A549 (cell line): Measurements from ENCODE around the gene SLC16A7. TPM values are rescaled to one million over a fixed set of nuclear protein-coding genes. Genes with fewer than 3 reads are reported as not detected.

Experiments used
- ATAC-seq, 2 experiments: fragments of 200-7000 bp in 1 of 2; fragments of >200 bp in 1 of 2; cut with Nextera tagmentation in 1 of 2; cut with Tn5 transposase in 1 of 2; 3 replicates each; pipeline versions ENCODE4 v1.8.0 to v1.9.1; 2018 to 2020; ENCODE audit warnings: mild to moderate bottlenecking in 1 of 2, moderate library complexity in 1 of 2
- CTCF ChIA-PET: fragments of 300-600 bp; sonication (Branson Sonifier 250); formaldehyde crosslinking; extraction: SDS; loops from one replicate; lab custom pipeline; 2021; ENCODE audit warnings: antibody characterized with exemption, inconsistent platforms; lab: Yijun Ruan, JAX
- POLR2A ChIA-PET: fragments of 350-600 bp; formaldehyde crosslinking; extraction: SDS; loops from one replicate; lab custom pipeline; 2021; ENCODE audit warnings: antibody characterized with exemption, inconsistent platforms; lab: Yijun Ruan, JAX
- DNase-seq, 2 experiments: peaks; one replicate each; pipeline versions ENCODE4 v3.0.0 to v3.0.0-alpha.2; 2011 to 2016; ENCODE audit warnings: low read depth in 1 of 2, low spot score in 1 of 2
- FAIRE-seq: peaks from 2 replicates; lab custom pipeline; 2011; peaks lifted over from hg19 to GRCh38; lab: Jason Lieb, UNC
- H3K27ac ChIP-seq, 2 experiments: fragments of >200 bp; sonication (Bioruptor Twin); formaldehyde crosslinking; 3 replicates each; pipeline ENCODE4 v1.5.1; 2016 to 2017
- H3K4me1 ChIP-seq: fragments of >200 bp; sonication (Bioruptor Twin); formaldehyde crosslinking; 3 replicates; pipeline ENCODE4 v1.6.1; 2016
- H3K4me2 ChIP-seq: fragments of >200 bp; sonication (Bioruptor Twin); formaldehyde crosslinking; 3 replicates; pipeline ENCODE4 v1.6.1; 2016
- H3K4me3 ChIP-seq: fragments of >200 bp; sonication (Bioruptor Twin); formaldehyde crosslinking; 3 replicates; pipeline ENCODE4 v1.5.1; 2016
- H3K9me3 ChIP-seq: fragments of >200 bp; sonication (Bioruptor Twin); formaldehyde crosslinking; 3 replicates; pipeline ENCODE4 v1.6.1; 2016
- BHLHE40 ChIP-seq: IDR thresholded peaks from 2 replicates; pipeline ENCODE4 v1.6.1; 2012; ENCODE audit warnings: low read depth, low read length, inconsistent platforms
- CBX2 ChIP-seq: fragments of 200-600 bp; sonication (generic); IDR thresholded peaks from 2 replicates; pipeline ENCODE4 v1.6.1; 2016; ENCODE audit warnings: low read depth, mild to moderate bottlenecking, borderline replicate concordance
- CBX8 ChIP-seq: fragments of 200-600 bp; sonication (generic); IDR thresholded peaks from 2 replicates; pipeline ENCODE4 v1.6.1; 2016
- CEBPB ChIP-seq, 2 experiments: fragments of >200 bp in 1 of 2; sonication (Bioruptor Twin) in 1 of 2; formaldehyde crosslinking in 1 of 2; IDR thresholded peaks; 2 replicates each; pipeline ENCODE4 v1.6.1; 2012 to 2016
- FOSB ChIP-seq: fragments of 250-450 bp; sonication (Bioruptor Pico); IDR thresholded peaks from 2 replicates; pipeline ENCODE4 v1.5.0; 2020; ENCODE audit warnings: mild to moderate bottlenecking, moderate library complexity
- FOXS1 ChIP-seq: fragments of 250-450 bp; sonication (Bioruptor Pico); IDR thresholded peaks from 2 replicates; pipeline ENCODE4 v1.5.0; 2020; ENCODE audit warnings: mild to moderate bottlenecking, moderate library complexity
- HDAC2 ChIP-seq: fragments of 200-600 bp; sonication (generic); IDR thresholded peaks from 2 replicates; pipeline ENCODE4 v1.6.1; 2016
- HOXB13 ChIP-seq: fragments of 250-450 bp; sonication (Bioruptor Pico); IDR thresholded peaks from 2 replicates; pipeline ENCODE4 v1.5.0; 2020; ENCODE audit warnings: low read depth, mild to moderate bottlenecking, moderate library complexity
- HOXB5 ChIP-seq: fragments of 250-450 bp; sonication (Bioruptor Pico); IDR thresholded peaks from 2 replicates; pipeline ENCODE4 v1.5.0; 2020; ENCODE audit warnings: mild to moderate bottlenecking, moderate library complexity
- JUN ChIP-seq, 2 experiments: fragments of >200 bp; sonication (Bioruptor Twin); formaldehyde crosslinking; IDR thresholded peaks; 2 replicates in 1 of 2; 3 replicates in 1 of 2; pipeline ENCODE4 v1.6.1; 2016 to 2017
- MAFK ChIP-seq: fragments of 450-650 bp; IDR thresholded peaks from 2 replicates; pipeline ENCODE4 v1.6.1; 2014; ENCODE audit not compliant: partially characterized antibody
- MYC ChIP-seq: IDR thresholded peaks from 2 replicates; pipeline ENCODE4 v1.6.1; 2012; ENCODE audit warnings: mild to moderate bottlenecking, inconsistent platforms, low read length, improper control_type of control experiment, borderline replicate concordance
- NFE2L2 ChIP-seq: fragments of 150-350 bp; conservative IDR thresholded peaks from 2 replicates; pipeline ENCODE4 v1.6.1; 2014; ENCODE audit warnings: low read length
- NR3C1 ChIP-seq: fragments of >200 bp; sonication (Bioruptor Twin); formaldehyde crosslinking; IDR thresholded peaks from 3 replicates; pipeline ENCODE4 v1.6.1; 2017
- POLR2A ChIP-seq: IDR thresholded peaks from 2 replicates; pipeline ENCODE4 v1.6.1; 2012; ENCODE audit warnings: mild to moderate bottlenecking, low read length
- RARB ChIP-seq: fragments of 250-450 bp; sonication (Bioruptor Pico); IDR thresholded peaks from 2 replicates; pipeline ENCODE4 v1.8.0; 2021; ENCODE audit warnings: mild to moderate bottlenecking, moderate library complexity
- RCOR1 ChIP-seq: fragments of 150-350 bp; IDR thresholded peaks from 2 replicates; pipeline ENCODE4 v1.6.1; 2014; ENCODE audit warnings: antibody characterized with exemption, low read length, low read depth
- RNF2 ChIP-seq: fragments of 200-600 bp; sonication (generic); IDR thresholded peaks from 2 replicates; pipeline ENCODE4 v1.6.1; 2016; ENCODE audit warnings: low read depth, mild to moderate bottlenecking, antibody characterized with exemption, moderate library complexity, borderline replicate concordance
- SMC3 ChIP-seq: fragments of >200 bp; sonication (Bioruptor Twin); formaldehyde crosslinking; IDR thresholded peaks from 3 replicates; pipeline ENCODE4 v1.6.1; 2018; ENCODE audit warnings: inconsistent platforms
- SREBF2 ChIP-seq: fragments of 450-650 bp; IDR thresholded peaks from 2 replicates; pipeline ENCODE4 v1.6.1; 2014; ENCODE audit warnings: mild to moderate bottlenecking, moderate library complexity
- TFCP2L1 ChIP-seq: fragments of 250-450 bp; sonication (Bioruptor Pico); IDR thresholded peaks from 2 replicates; pipeline ENCODE4 v1.5.0; 2021; ENCODE audit warnings: mild to moderate bottlenecking
- TP53 ChIP-seq: fragments of 250-450 bp; sonication (Bioruptor Pico); IDR thresholded peaks from 2 replicates; pipeline ENCODE4 v1.5.0; 2021; ENCODE audit warnings: mild to moderate bottlenecking, moderate library complexity
- WGBS: methylation state at CpG from one replicate; pipeline ENCODE4 v1.1.6; 2017; ENCODE audit errors: missing lambda C conversion rate; 5-methylcytosine and 5-hydroxymethylcytosine counted together
- polyA plus RNA-seq, 4 experiments: library from polyadenylated mRNA; depleted of rRNA in 3 of 4; stranded (reverse); fragments of >200 nt; fragmentation: RNase III in 1 of 4; extraction: RNeasy Plus Mini Kit Qiagen cat#74134 plus additional on column Dnase treatment in 1 of 4; gene quantifications; 2 replicates in 3 of 4; 3 replicates in 1 of 4; pipeline ENCODE4 v1.2.3, GENCODE V29; 2011 to 2017
- TF ChIP-seq, protein P1 (sequence below): IDR thresholded peaks from 2 replicates; pipeline ENCODE4 v1.6.1; 2012
- TF ChIP-seq, protein P2 (sequence below): fragments of 250-450 bp; sonication (Bioruptor Pico); IDR thresholded peaks from 2 replicates; pipeline ENCODE4 v1.5.0; 2020; ENCODE audit warnings: low read depth, mild to moderate bottlenecking, moderate library complexity
- TF ChIP-seq, protein P3 (sequence below): fragments of 450-650 bp; IDR thresholded peaks from 2 replicates; pipeline ENCODE4 v1.6.1; 2014; ENCODE audit warnings: antibody characterized with exemption
- TF ChIP-seq, protein P4 (sequence below): fragments of 250-450 bp; sonication (Bioruptor Pico); IDR thresholded peaks from 2 replicates; pipeline ENCODE4 v1.5.0; 2021; ENCODE audit warnings: mild to moderate bottlenecking, moderate library complexity, borderline replicate concordance
- TF ChIP-seq, protein P5 (sequence below): IDR thresholded peaks from 2 replicates; pipeline ENCODE4 v1.6.1; 2012; ENCODE audit warnings: low read depth, borderline replicate concordance

SLC16A7 gene
- polyA plus RNA-seq, 2 of the 4 experiments (the other 2 are of a cell fraction), result 0.14 to 0.23 TPM

DNA sequence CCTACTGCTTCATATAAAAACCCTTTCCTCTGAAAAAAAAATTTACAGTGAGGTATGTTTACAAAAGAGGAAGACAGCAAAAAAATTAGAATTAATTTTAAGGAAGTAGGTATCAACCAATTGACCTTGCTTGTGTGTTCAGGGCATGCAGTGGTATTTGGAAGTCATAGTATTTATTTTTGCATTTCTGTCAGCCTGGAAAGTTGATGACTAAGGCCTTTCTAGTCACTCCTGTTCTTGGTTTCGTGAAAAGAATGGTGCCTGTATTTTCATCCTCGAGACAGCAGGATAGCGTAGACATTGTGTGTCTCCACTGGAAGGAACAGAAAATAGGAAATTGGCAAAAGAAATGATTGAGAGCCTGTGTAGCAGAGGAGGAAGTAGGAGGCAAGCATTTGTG lies 24.5 kb downstream of the SLC16A7 start:
- ChIA-PET CTCF (interaction anchor here (1.4 kb wide), 1 partner anchor 188 kb away, joined by 3 read pairs; no protein-coding TSS in a partner anchor), POLR2A (no interaction called here)
- H3K27ac ChIP-seq, result no peak overlapping the region
- TF ChIP-seq MAFK (peak; percentile 68), JUN (IDR thresholded peaks at IDR 0.05) (no peak), HDAC2 (no peak), FOSB (CRISPR knock-in tag) (no peak), HOXB5 (no peak), BHLHE40 (no peak)
- TF ChIP-seq, protein P1, sequence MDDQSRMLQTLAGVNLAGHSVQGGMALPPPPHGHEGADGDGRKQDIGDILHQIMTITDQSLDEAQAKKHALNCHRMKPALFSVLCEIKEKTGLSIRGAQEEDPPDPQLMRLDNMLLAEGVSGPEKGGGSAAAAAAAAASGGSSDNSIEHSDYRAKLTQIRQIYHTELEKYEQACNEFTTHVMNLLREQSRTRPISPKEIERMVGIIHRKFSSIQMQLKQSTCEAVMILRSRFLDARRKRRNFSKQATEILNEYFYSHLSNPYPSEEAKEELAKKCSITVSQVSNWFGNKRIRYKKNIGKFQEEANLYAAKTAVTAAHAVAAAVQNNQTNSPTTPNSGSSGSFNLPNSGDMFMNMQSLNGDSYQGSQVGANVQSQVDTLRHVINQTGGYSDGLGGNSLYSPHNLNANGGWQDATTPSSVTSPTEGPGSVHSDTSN, result no peak
- no peak for FAIRE-seq
- no peak overlapping the region for H3K4me3 ChIP-seq
- no peak for DNase-seq
- no peaks in the 10 kb centered on the region for H3K4me1 ChIP-seq
- 44% methylated on average over 3 of the region's 3 CpGs for WGBS
- H3K4me2 ChIP-seq, result no peak overlapping the region
- ATAC-seq, result no peak
- H3K9me3 ChIP-seq, result no peaks in the 10 kb centered on the region

DNA sequence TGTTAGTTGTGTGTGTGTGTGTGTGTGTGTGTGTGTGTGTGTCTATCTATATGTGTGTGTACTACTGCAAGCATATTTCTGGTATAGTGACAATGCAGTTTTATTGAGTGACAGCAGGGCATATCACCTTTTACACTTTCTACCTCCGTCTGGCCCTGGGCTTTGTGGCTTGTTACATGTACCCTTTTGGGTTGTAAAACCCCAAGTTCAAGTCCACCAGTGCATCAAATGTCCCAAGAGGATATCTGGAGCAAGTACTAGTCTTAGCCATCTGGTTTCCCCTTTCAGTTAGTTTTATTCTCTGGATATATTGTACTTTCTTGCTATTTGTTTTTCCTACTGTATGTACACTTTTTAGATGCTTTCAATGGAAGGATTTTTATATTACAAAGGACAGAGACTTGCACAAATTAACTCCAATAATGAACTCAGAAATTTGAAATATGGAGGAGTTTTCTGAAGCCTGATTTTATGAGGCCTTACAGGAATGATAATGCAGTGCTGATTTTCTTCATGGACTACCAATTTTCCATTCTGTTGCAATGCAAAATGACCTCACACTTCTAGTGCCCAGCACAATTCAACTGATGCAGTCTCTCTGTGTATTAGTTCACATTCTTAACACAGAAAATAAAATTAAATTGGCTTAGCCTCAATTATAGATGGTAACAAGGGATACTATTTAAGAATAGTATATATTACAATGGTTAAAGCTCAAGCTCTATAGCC lies 29.1 kb downstream of the SLC16A7 start:
- no peak for FAIRE-seq
- Histone ChIP-seq H3K4me3 (no peak overlapping the region), H3K9me3 (no peaks in the 10 kb centered on the region), H3K4me1 (no peaks in the 10 kb centered on the region)
- ATAC-seq, result no peak
- 39% methylated on average over 1 of the region's 1 CpG for WGBS
- no peak for DNase-seq
- CTCF ChIA-PET, result no interaction called here
- TF ChIP-seq, protein P2, sequence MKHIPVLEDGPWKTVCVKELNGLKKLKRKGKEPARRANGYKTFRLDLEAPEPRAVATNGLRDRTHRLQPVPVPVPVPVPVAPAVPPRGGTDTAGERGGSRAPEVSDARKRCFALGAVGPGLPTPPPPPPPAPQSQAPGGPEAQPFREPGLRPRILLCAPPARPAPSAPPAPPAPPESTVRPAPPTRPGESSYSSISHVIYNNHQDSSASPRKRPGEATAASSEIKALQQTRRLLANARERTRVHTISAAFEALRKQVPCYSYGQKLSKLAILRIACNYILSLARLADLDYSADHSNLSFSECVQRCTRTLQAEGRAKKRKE (CRISPR knock-in tag), result no peak
- TF ChIP-seq CBX8 (no peak), SMC3 (no peak), CEBPB (IDR thresholded peaks at IDR 0.05) (no peak), NFE2L2 (no peak), FOSB (CRISPR knock-in tag) (no peak), MYC (no peak), RNF2 (no peak), POLR2A (no peak), NR3C1 (no peak), TP53 (CRISPR knock-in tag) (no peak), SREBF2 (no peak), CBX2 (no peak)
- TF ChIP-seq, all 56 proteins: peak for 0
- H3K4me2 ChIP-seq, result no peak overlapping the region
- POLR2A ChIA-PET, result no interaction called here
- no peak overlapping the region for H3K27ac ChIP-seq

DNA sequence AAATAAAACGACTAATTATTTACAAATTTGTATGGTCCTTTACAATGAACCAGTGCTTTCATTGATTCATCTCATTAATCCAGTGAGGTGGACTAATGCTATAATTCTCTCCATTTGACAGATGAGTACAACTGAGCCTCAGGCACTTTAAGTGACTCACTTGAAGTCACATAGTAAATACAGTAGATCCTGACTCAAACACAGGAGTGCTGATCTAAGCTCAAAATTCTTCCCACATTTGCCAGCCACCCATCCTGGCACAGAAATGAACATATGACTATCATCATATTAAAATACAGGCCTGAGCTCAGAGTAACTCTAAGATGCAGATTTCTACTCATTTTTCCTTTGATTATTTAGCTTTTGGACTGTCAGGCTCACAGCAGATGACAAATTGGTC lies 30.6 kb downstream of the SLC16A7 start:
- DNase-seq, result no peak
- no peaks in the 10 kb centered on the region for H3K4me1 ChIP-seq
- H3K9me3 ChIP-seq, result no peaks in the 10 kb centered on the region
- POLR2A ChIA-PET, result no interaction called here
- no peak overlapping the region for H3K4me3 ChIP-seq
- CTCF ChIA-PET, result no interaction called here
- 2% methylated on average over 1 of the region's 1 CpG for WGBS
- TF ChIP-seq RARB (CRISPR knock-in tag) (no peak), MAFK (peak; percentile 31)
- TF ChIP-seq, all 56 proteins: peak for 1
- ATAC-seq, result no peak
- Histone ChIP-seq H3K27ac (no peak overlapping the region), H3K4me2 (no peak overlapping the region)
- FAIRE-seq, result no peak

DNA sequence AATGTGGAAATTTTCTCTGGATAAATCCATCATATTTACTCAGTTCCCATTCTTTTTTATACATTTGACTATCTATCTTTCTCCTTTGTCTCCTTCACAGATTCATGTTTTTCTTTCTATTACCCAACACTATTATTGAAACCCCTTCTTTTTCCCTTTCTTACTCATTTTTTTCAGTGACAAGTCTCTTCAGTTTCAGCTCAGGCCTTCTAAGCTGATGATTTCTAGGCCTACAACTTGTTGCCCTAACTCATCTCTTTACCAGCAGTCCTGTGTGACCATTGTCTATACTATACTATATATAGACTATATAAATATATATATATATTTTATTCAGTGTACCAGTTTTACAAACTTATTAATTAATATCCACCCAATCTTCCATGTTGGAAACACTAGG lies 31.8 kb downstream of the SLC16A7 start:
- DNase-seq, result no peak
- no peak overlapping the region for H3K4me2 ChIP-seq
- POLR2A ChIA-PET, result no interaction called here
- CTCF ChIA-PET, result no interaction called here
- ATAC-seq, result no peak
- no peak overlapping the region for H3K27ac ChIP-seq
- H3K4me3 ChIP-seq, result no peak overlapping the region
- no peaks in the 10 kb centered on the region for H3K4me1 ChIP-seq
- FAIRE-seq, result no peak
- H3K9me3 ChIP-seq, result no peaks in the 10 kb centered on the region
- TF ChIP-seq SREBF2 (no peak), HOXB5 (no peak), RCOR1 (no peak), CBX8 (no peak), SMC3 (no peak), POLR2A (no peak), MAFK (no peak), HOXB13 (CRISPR knock-in tag) (no peak), CEBPB (IDR thresholded peaks at IDR 0.05) (no peak), TFCP2L1 (CRISPR knock-in tag) (no peak), FOXS1 (CRISPR knock-in tag) (no peak)
- TF ChIP-seq, protein P3, sequence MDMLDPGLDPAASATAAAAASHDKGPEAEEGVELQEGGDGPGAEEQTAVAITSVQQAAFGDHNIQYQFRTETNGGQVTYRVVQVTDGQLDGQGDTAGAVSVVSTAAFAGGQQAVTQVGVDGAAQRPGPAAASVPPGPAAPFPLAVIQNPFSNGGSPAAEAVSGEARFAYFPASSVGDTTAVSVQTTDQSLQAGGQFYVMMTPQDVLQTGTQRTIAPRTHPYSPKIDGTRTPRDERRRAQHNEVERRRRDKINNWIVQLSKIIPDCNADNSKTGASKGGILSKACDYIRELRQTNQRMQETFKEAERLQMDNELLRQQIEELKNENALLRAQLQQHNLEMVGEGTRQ, result no peak
- TF ChIP-seq, protein P4, sequence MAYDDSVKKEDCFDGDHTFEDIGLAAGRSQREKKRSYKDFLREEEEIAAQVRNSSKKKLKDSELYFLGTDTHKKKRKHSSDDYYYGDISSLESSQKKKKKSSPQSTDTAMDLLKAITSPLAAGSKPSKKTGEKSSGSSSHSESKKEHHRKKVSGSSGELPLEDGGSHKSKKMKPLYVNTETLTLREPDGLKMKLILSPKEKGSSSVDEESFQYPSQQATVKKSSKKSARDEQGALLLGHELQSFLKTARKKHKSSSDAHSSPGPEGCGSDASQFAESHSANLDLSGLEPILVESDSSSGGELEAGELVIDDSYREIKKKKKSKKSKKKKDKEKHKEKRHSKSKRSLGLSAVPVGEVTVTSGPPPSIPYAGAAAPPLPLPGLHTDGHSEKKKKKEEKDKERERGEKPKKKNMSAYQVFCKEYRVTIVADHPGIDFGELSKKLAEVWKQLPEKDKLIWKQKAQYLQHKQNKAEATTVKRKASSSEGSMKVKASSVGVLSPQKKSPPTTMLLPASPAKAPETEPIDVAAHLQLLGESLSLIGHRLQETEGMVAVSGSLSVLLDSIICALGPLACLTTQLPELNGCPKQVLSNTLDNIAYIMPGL (CRISPR knock-in tag), result no peak
- TF ChIP-seq, protein P5, sequence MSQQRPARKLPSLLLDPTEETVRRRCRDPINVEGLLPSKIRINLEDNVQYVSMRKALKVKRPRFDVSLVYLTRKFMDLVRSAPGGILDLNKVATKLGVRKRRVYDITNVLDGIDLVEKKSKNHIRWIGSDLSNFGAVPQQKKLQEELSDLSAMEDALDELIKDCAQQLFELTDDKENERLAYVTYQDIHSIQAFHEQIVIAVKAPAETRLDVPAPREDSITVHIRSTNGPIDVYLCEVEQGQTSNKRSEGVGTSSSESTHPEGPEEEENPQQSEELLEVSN, result no peak
